WTC11 (cell line): ENCODE results near the gene EFCAB14.

ENCODE experiments used
- CBFB ChIP-seq: sonication (generic); formaldehyde crosslinking; IDR thresholded peaks from 2 replicates; pipeline ENCODE4 v1.8.1; 2022; ENCODE audit warnings: mild to moderate bottlenecking, low read depth, missing genetic modification reagents
- NFE2L1 ChIP-seq: sonication (generic); formaldehyde crosslinking; IDR thresholded peaks from 2 replicates; pipeline ENCODE4 v1.8.1; 2023; ENCODE audit warnings: missing genetic modification reagents
- SP1 ChIP-seq: sonication (generic); formaldehyde crosslinking; conservative IDR thresholded peaks from 2 replicates; pipeline ENCODE4 v1.8.1; 2022; ENCODE audit warnings: missing genetic modification reagents
- ZNF138 ChIP-seq: sonication (generic); formaldehyde crosslinking; conservative IDR thresholded peaks from 2 replicates; pipeline ENCODE4 v1.8.1; 2022; ENCODE audit warnings: mild to moderate bottlenecking, moderate library complexity, missing genetic modification reagents
- TF ChIP-seq, protein P1 (sequence below): sonication (generic); formaldehyde crosslinking; IDR thresholded peaks from 2 replicates; pipeline ENCODE4 v1.8.0; 2022; ENCODE audit warnings: mild to moderate bottlenecking, missing genetic modification reagents
- TF ChIP-seq, protein P2 (sequence below): sonication (generic); formaldehyde crosslinking; IDR thresholded peaks from 2 replicates; pipeline ENCODE4 v1.8.1; 2022; ENCODE audit warnings: low read depth, missing genetic modification reagents, borderline replicate concordance
- TF ChIP-seq, protein P3 (sequence below): fragments of 200-600 bp; IDR thresholded peaks from 2 replicates; pipeline ENCODE4 v1.8.0; 2022; ENCODE audit warnings: antibody characterized with exemption
- TF ChIP-seq, protein P4 (sequence below): sonication (generic); formaldehyde crosslinking; IDR thresholded peaks from 2 replicates; pipeline ENCODE4 v1.8.1; 2022; ENCODE audit warnings: mild to moderate bottlenecking, moderate library complexity, missing genetic modification reagents

DNA sequence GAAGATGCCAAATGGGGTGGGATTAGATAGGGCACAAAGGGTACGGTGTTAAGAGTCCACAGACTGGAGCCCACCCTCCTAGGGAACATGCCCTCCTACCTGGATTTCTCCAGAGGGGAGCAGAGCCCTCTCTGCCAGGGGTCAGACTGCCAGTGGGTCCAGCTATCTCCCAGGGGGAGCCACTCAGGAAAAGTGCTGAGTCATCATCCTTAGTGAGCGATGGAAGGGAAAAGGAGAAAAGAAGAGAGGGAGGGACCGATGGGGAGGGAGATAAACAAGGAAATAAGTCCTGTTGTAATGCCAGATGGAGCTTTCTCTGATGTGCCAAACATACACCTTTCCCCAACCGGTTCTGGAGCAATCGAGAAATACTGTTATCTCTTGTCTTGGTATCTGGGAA, 49.5 kb upstream of the EFCAB14 start:
- TF ChIP-seq ZNF138 = no peak
- TF ChIP-seq, protein P1, sequence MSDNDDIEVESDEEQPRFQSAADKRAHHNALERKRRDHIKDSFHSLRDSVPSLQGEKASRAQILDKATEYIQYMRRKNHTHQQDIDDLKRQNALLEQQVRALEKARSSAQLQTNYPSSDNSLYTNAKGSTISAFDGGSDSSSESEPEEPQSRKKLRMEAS (CRISPR knock-in tag) = no peak
- TF ChIP-seq CBFB = no peak
- TF ChIP-seq, protein P2, sequence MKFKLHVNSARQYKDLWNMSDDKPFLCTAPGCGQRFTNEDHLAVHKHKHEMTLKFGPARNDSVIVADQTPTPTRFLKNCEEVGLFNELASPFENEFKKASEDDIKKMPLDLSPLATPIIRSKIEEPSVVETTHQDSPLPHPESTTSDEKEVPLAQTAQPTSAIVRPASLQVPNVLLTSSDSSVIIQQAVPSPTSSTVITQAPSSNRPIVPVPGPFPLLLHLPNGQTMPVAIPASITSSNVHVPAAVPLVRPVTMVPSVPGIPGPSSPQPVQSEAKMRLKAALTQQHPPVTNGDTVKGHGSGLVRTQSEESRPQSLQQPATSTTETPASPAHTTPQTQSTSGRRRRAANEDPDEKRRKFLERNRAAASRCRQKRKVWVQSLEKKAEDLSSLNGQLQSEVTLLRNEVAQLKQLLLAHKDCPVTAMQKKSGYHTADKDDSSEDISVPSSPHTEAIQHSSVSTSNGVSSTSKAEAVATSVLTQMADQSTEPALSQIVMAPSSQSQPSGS (CRISPR knock-in tag) = no peak
- TF ChIP-seq, protein P3, sequence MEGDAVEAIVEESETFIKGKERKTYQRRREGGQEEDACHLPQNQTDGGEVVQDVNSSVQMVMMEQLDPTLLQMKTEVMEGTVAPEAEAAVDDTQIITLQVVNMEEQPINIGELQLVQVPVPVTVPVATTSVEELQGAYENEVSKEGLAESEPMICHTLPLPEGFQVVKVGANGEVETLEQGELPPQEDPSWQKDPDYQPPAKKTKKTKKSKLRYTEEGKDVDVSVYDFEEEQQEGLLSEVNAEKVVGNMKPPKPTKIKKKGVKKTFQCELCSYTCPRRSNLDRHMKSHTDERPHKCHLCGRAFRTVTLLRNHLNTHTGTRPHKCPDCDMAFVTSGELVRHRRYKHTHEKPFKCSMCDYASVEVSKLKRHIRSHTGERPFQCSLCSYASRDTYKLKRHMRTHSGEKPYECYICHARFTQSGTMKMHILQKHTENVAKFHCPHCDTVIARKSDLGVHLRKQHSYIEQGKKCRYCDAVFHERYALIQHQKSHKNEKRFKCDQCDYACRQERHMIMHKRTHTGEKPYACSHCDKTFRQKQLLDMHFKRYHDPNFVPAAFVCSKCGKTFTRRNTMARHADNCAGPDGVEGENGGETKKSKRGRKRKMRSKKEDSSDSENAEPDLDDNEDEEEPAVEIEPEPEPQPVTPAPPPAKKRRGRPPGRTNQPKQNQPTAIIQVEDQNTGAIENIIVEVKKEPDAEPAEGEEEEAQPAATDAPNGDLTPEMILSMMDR = no peak
- TF ChIP-seq, protein P4, sequence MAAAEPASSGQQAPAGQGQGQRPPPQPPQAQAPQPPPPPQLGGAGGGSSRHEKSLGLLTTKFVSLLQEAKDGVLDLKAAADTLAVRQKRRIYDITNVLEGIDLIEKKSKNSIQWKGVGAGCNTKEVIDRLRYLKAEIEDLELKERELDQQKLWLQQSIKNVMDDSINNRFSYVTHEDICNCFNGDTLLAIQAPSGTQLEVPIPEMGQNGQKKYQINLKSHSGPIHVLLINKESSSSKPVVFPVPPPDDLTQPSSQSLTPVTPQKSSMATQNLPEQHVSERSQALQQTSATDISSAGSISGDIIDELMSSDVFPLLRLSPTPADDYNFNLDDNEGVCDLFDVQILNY = no peak
- TF ChIP-seq NFE2L1 = no peak
- TF ChIP-seq SP1 (CRISPR knock-in tag) = no peak
